ENCODE measurements around the gene SMYD3.

SMYD3 gene

GRCh38 chr1:246151796-246152434, 355.2 kb downstream of the SMYD3 start:
- Histone ChIP-seq H3K9me3 (ENCODE audit: insufficient read depth, low read depth, low read length) (peaks cover 7% of the 10 kb centered on the region; the same call in 1 of the 2 replicates), H3K79me2 (ENCODE audit: insufficient read depth, low read length) (no peaks in the 10 kb centered on the region), H3K4me2 (ENCODE audit: low read depth, low read length, poor library complexity, severe bottlenecking) (no peak overlapping the region), H2AFZ (ENCODE audit: low read length) (no peak overlapping the region), H3K4me1 (ENCODE audit: insufficient read depth, low read length, poor library complexity, severe bottlenecking) (peaks cover 13% of the 10 kb centered on the region), H3K36me3 (ENCODE audit: insufficient read depth, low read length) (no peaks in the 10 kb centered on the region), H3K9ac (ENCODE audit: low read depth, low read length, poor library complexity, severe bottlenecking) (no peak overlapping the region), H3K4me3 (ENCODE audit: low read length, poor library complexity, severe bottlenecking) (no peak overlapping the region), H3F3A (ENCODE audit: low read depth) (no peaks in the 10 kb centered on the region), H3K27me3 (ENCODE audit: insufficient read depth, low read length, poor library complexity, severe bottlenecking) (no peaks in the 10 kb centered on the region), H4K20me1 (ENCODE audit: insufficient read depth, low read length, poor library complexity, severe bottlenecking) (no peaks in the 10 kb centered on the region), H3K9me2 (replicated peaks; ENCODE audit: low read depth, low read length) (no peaks in the 10 kb centered on the region)
- TF ChIP-seq EZH2phosphoT487 (IDR thresholded peaks at IDR 0.05; ENCODE audit: borderline replicate concordance) (no peak), CTCF (conservative IDR thresholded peaks at IDR 0.05; ENCODE audit: low read length) (no peak)

GRCh38 chr1:246149543-246149942, 357.5 kb downstream of the SMYD3 start:
- Histone ChIP-seq H3K4me3 (ENCODE audit: low read length, poor library complexity, severe bottlenecking) (no peak overlapping the region), H3K79me2 (ENCODE audit: insufficient read depth, low read length) (no peaks in the 10 kb centered on the region), H2AFZ (ENCODE audit: low read length) (no peak overlapping the region), H3K27me3 (ENCODE audit: insufficient read depth, low read length, poor library complexity, severe bottlenecking) (no peaks in the 10 kb centered on the region), H3K4me2 (ENCODE audit: low read depth, low read length, poor library complexity, severe bottlenecking) (no peak overlapping the region), H4K20me1 (ENCODE audit: insufficient read depth, low read length, poor library complexity, severe bottlenecking) (no peaks in the 10 kb centered on the region), H3K36me3 (ENCODE audit: insufficient read depth, low read length) (no peaks in the 10 kb centered on the region), H3F3A (ENCODE audit: low read depth) (no peaks in the 10 kb centered on the region), H3K9me3 (ENCODE audit: insufficient read depth, low read depth, low read length) (peaks cover 7% of the 10 kb centered on the region; the same call in 1 of the 2 replicates), H3K4me1 (ENCODE audit: insufficient read depth, low read length, poor library complexity, severe bottlenecking) (peaks cover 6% of the 10 kb centered on the region), H3K9me2 (replicated peaks; ENCODE audit: low read depth, low read length) (no peaks in the 10 kb centered on the region), H3K9ac (ENCODE audit: low read depth, low read length, poor library complexity, severe bottlenecking) (no peak overlapping the region)
- TF ChIP-seq EZH2phosphoT487 (IDR thresholded peaks at IDR 0.05; ENCODE audit: borderline replicate concordance) = no peak
- no peak for TF ChIP-seq CTCF (conservative IDR thresholded peaks at IDR 0.05; ENCODE audit: low read length)

- H3K9ac ChIP-seq (ENCODE audit: low read depth, low read length, poor library complexity, severe bottlenecking) = no peak overlapping the region
- no peak overlapping the region for H2AFZ ChIP-seq (ENCODE audit: low read length)
- no peaks in the 10 kb centered on the region for H4K20me1 ChIP-seq (ENCODE audit: insufficient read depth, low read length, poor library complexity, severe bottlenecking)
- H3K4me2 ChIP-seq (ENCODE audit: low read depth, low read length, poor library complexity, severe bottlenecking) = no peak overlapping the region
- no peaks in the 10 kb centered on the region for H3K79me2 ChIP-seq (ENCODE audit: insufficient read depth, low read length)
- H3K9me3 ChIP-seq (ENCODE audit: insufficient read depth, low read depth, low read length) = peaks cover 7% of the 10 kb centered on the region; the same call in 1 of the 2 replicates
- H3K4me1 ChIP-seq (ENCODE audit: insufficient read depth, low read length, poor library complexity, severe bottlenecking) = peaks cover 3% of the 10 kb centered on the region
- no peaks in the 10 kb centered on the region for H3F3A ChIP-seq (ENCODE audit: low read depth)
- no peak for TF ChIP-seq CTCF (conservative IDR thresholded peaks at IDR 0.05; ENCODE audit: low read length)
- no peak for TF ChIP-seq EZH2phosphoT487 (IDR thresholded peaks at IDR 0.05; ENCODE audit: borderline replicate concordance)
- H3K36me3 ChIP-seq (ENCODE audit: insufficient read depth, low read length) = no peaks in the 10 kb centered on the region
- H3K4me3 ChIP-seq (ENCODE audit: low read length, poor library complexity, severe bottlenecking) = no peak overlapping the region
- no peaks in the 10 kb centered on the region for H3K27me3 ChIP-seq (ENCODE audit: insufficient read depth, low read length, poor library complexity, severe bottlenecking)
- no peaks in the 10 kb centered on the region for H3K9me2 ChIP-seq (replicated peaks; ENCODE audit: low read depth, low read length)
Observed at GRCh38 chr1:246147524-246148461, 359.3 kb downstream of the SMYD3 start.

All from Loucy (cell line).